Testis (tissue), 2 donors: ENCODE data around the gene PEF1.

Source experiments
- POLR2A ChIP-seq: fragments of 450-650 bp; IDR thresholded peaks from one replicate; pipeline ENCODE4 v1.6.1; 2017; ENCODE audit warnings: antibody characterized with exemption, mild to moderate bottlenecking, moderate library complexity
- TF ChIP-seq, protein P1 (sequence below), 3 experiments: fragments of 450-650 bp in 2 of 3; fragments of 200-600 bp in 1 of 3; sonication (generic) in 1 of 3; IDR thresholded peaks; one replicate each; pipeline ENCODE4 v1.5.1; 2016 to 2019; ENCODE audit warnings: antibody characterized with exemption in 3 of 3, mild to moderate bottlenecking in 2 of 3, moderate library complexity in 1 of 3

DNA sequence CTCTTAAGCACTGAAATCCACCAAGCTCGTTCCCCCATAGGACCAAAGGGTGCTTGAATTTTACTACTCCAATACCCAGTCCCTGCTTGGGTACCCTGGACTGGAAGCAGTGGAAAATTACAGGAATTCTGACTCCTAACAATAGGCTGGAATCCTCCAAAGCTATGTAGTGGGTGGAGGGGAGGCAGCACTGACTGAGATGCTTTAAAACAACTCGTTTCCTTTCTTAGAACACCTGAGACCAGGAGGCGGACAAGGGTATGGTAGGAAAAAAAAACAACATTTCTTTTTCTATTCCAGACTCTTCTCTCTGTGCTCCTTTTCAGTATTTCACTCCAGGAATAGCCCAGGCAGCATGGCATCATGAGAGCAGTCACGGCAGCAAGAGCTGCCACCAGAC, 2.3 kb downstream of the PEF1 start:
- TF ChIP-seq, protein P1, sequence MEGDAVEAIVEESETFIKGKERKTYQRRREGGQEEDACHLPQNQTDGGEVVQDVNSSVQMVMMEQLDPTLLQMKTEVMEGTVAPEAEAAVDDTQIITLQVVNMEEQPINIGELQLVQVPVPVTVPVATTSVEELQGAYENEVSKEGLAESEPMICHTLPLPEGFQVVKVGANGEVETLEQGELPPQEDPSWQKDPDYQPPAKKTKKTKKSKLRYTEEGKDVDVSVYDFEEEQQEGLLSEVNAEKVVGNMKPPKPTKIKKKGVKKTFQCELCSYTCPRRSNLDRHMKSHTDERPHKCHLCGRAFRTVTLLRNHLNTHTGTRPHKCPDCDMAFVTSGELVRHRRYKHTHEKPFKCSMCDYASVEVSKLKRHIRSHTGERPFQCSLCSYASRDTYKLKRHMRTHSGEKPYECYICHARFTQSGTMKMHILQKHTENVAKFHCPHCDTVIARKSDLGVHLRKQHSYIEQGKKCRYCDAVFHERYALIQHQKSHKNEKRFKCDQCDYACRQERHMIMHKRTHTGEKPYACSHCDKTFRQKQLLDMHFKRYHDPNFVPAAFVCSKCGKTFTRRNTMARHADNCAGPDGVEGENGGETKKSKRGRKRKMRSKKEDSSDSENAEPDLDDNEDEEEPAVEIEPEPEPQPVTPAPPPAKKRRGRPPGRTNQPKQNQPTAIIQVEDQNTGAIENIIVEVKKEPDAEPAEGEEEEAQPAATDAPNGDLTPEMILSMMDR (IDR thresholded peaks at IDR 0.05), result no peak
- TF ChIP-seq POLR2A, result no peak
